ENCODE results near the gene HAUS6. TPM values are rescaled to one million over a fixed set of nuclear protein-coding genes. Genes with fewer than 3 reads are reported as not detected.

HAUS6 gene
- total and polyA plus RNA-seq, 2 donors (not counting 1 experiment from before 2014, with no cell fraction given) = 4.1 to 13.5 TPM

DNA sequence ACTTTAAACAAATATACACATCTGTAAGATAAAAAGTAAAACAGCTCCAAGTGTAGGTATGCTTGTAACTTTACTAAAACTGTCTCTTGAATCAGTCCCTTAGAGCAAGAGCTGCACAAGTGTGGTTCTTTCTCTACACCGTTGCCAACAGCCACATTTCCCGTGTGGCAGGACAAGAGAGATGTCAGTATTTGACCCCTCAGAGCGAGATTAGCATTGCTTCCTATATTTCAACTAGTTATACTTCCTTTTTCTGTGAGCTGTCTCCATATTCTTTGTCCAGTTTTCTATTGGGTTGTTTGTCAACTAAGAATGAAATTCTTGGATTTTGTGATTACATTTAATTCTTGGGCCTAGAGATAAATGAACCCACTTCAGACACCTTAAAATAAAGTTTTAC lies 16.5 kb upstream of the HAUS6 start:
- intact Hi-C loops (cut with micrococcal nuclease) = no loop called here
- no peak overlapping the region for H3K9ac ChIP-seq (ENCODE audit: low read length)
- ChIA-PET CTCF (interaction anchor here (1.0 kb wide), 2 partner anchors 34 to 55 kb away, joined by 3 read pairs; no protein-coding TSS in a partner anchor), POLR2A (no interaction called here)
- no peak for TF ChIP-seq EZH2 (IDR thresholded peaks at IDR 0.05; ENCODE audit: borderline replicate concordance, insufficient read depth, low read depth, low read length, poor library complexity, severe bottlenecking)
- TF ChIP-seq CTCF (IDR thresholded peaks at IDR 0.05) = no peak
- H3K27me3 Mint-ChIP-seq = no peaks in the 10 kb centered on the region
- DNase-seq (no peak), ATAC-seq (ENCODE audit: low read depth) (no peak)
- no peak overlapping the region for H3K27ac ChIP-seq (ENCODE audit: low read length in 2 of 2)
- H3K4me3 Mint-ChIP-seq = no peak overlapping the region
- H3K9me3 Mint-ChIP-seq (ENCODE audit: insufficient read depth) = no peaks in the 10 kb centered on the region
- peaks cover 0 to 40% of the 10 kb centered on the region in 2 experiments for H3K36me3 ChIP-seq (replicated peaks in 1 of 2; ENCODE audit: control extremely low read depth in 1 of 2, control insufficient read depth in 1 of 2, extremely low read depth in 1 of 2, insufficient read depth in 2 of 2, low read length in 1 of 2)
- WGBS (ENCODE audit: insufficient coverage) = 51% methylated on average over 3 of the region's 3 CpGs
- no peak overlapping the region for H3K4me2 ChIP-seq (replicated peaks; ENCODE audit: low read depth, low read length, poor library complexity, severe bottlenecking)
- H3K27me3 ChIP-seq (replicated peaks in 1 of 4; ENCODE audit: control extremely low read depth in 1 of 4, control insufficient read depth in 3 of 4, insufficient read depth in 4 of 4, low read length in 3 of 4) = no peaks in the 10 kb centered on the region
- H3K4me1 ChIP-seq (ENCODE audit: control insufficient read depth in 2 of 2, insufficient read depth in 2 of 2, low read length in 2 of 2) = peaks cover 0 to 4% of the 10 kb centered on the region in 2 donors
- no peaks in the 10 kb centered on the region for H3K9me3 ChIP-seq (ENCODE audit: control extremely low read depth in 1 of 3, control insufficient read depth in 2 of 3, insufficient read depth in 1 of 3, low read length in 2 of 3)
- no peaks in the 10 kb centered on the region for H3K79me2 ChIP-seq (ENCODE audit: control insufficient read depth, insufficient read depth, low read length)
- H3K4me1 Mint-ChIP-seq = no peaks in the 10 kb centered on the region
- no peaks in the 10 kb centered on the region for H4K20me1 ChIP-seq (ENCODE audit: control insufficient read depth, insufficient read depth, low read length, poor library complexity, severe bottlenecking)
- no peak overlapping the region for H3K4me3 ChIP-seq (ENCODE audit: control extremely low read depth in 1 of 5, extremely low read depth in 1 of 5, insufficient read depth in 1 of 5, low read depth in 2 of 5, low read length in 4 of 5)
- H2AFZ ChIP-seq (ENCODE audit: insufficient read depth, low read depth, low read length, poor library complexity, severe bottlenecking) = no peak overlapping the region
- no peak overlapping the region for H3K27ac Mint-ChIP-seq

- ChIA-PET CTCF (no interaction called here), POLR2A (no interaction called here)
Measured at GRCh38 chr9:19117039-19117716, 14.5 kb upstream of the HAUS6 start.

More at GRCh38 chr9:19117039-19117716, 14.5 kb upstream of the HAUS6 start:
- Histone ChIP-seq H3K9me3 (ENCODE audit: control extremely low read depth in 1 of 3, control insufficient read depth in 2 of 3, insufficient read depth in 1 of 3, low read length in 2 of 3) (no peaks in the 10 kb centered on the region), H2AFZ (ENCODE audit: insufficient read depth, low read depth, low read length, poor library complexity, severe bottlenecking) (no peak overlapping the region), H3K27ac (ENCODE audit: low read length in 2 of 2) (no peak overlapping the region), H3K36me3 (replicated peaks in 1 of 2; ENCODE audit: control extremely low read depth in 1 of 2, control insufficient read depth in 1 of 2, extremely low read depth in 1 of 2, insufficient read depth in 2 of 2, low read length in 1 of 2) (peaks cover 0 to 40% of the 10 kb centered on the region in 2 experiments), H3K4me2 (replicated peaks; ENCODE audit: low read depth, low read length, poor library complexity, severe bottlenecking) (no peak overlapping the region), H3K4me1 (ENCODE audit: control insufficient read depth in 2 of 2, insufficient read depth in 2 of 2, low read length in 2 of 2) (no peaks in the 10 kb centered on the region), H3K9ac (ENCODE audit: low read length) (no peak overlapping the region), H3K27me3 (replicated peaks in 1 of 4; ENCODE audit: control extremely low read depth in 1 of 4, control insufficient read depth in 3 of 4, insufficient read depth in 4 of 4, low read length in 3 of 4) (no peaks in the 10 kb centered on the region), H3K79me2 (ENCODE audit: control insufficient read depth, insufficient read depth, low read length) (no peaks in the 10 kb centered on the region), H3K4me3 (ENCODE audit: control extremely low read depth in 1 of 5, extremely low read depth in 1 of 5, insufficient read depth in 1 of 5, low read depth in 2 of 5, low read length in 4 of 5) (no peak overlapping the region), H4K20me1 (ENCODE audit: control insufficient read depth, insufficient read depth, low read length, poor library complexity, severe bottlenecking) (no peaks in the 10 kb centered on the region)
- no peaks in the 10 kb centered on the region for H3K27me3 Mint-ChIP-seq
- H3K27ac Mint-ChIP-seq = no peak overlapping the region
- no peaks in the 10 kb centered on the region for H3K9me3 Mint-ChIP-seq (ENCODE audit: insufficient read depth)
- no peaks in the 10 kb centered on the region for H3K4me1 Mint-ChIP-seq
- TF ChIP-seq EZH2 (IDR thresholded peaks at IDR 0.05; ENCODE audit: borderline replicate concordance, insufficient read depth, low read depth, low read length, poor library complexity, severe bottlenecking) = no peak
- no peak for TF ChIP-seq CTCF (IDR thresholded peaks at IDR 0.05)
- WGBS (ENCODE audit: insufficient coverage) = no CpG with 5 or more reads among the region's 5 CpGs
- ATAC-seq (ENCODE audit: low read depth) (no peak), DNase-seq (no peak)
- intact Hi-C loops (cut with micrococcal nuclease) = no loop called here
- H3K4me3 Mint-ChIP-seq = no peak overlapping the region

Measured in B cell (primary cell).